ENCODE measurements around the gene LRRC7. TPM values are rescaled to one million over a fixed set of nuclear protein-coding genes. Genes with fewer than 3 reads are reported as not detected.

Gene LRRC7
- total RNA-seq, 4 donors from 2014 or later, result 0.07 to 1.9 (median 0.62) TPM

DNA sequence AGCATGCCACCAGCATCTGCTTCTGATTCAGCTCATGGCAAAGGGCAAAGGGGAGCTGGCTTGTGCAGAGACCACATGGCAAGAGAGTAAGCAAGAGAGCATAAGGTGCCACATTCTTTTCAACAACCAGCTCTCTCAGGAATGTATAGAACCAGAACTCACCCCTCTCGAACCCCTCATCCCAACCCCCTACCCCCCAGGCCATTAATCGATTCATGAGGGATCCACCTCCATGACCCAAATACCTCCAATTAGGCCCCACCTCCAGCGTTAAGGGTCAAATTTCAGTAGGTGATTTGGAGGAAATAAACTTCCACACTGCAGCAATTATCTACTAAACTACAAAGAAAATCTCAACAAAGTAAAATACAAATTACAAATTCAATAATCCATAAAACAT lies 32.2 kb upstream of the LRRC7 start:
- Histone ChIP-seq H3K36me3 (no peaks in the 10 kb centered on the region), H3K27ac (no peak overlapping the region), H3K4me3 (no peak overlapping the region), H3K9me3 (no peaks in the 10 kb centered on the region), H3K4me1 (no peaks in the 10 kb centered on the region), H3K27me3 (no peaks in the 10 kb centered on the region)
- no peak for TF ChIP-seq EP300 (IDR thresholded peaks at IDR 0.05)
- TF ChIP-seq POLR2AphosphoS5 (IDR thresholded peaks at IDR 0.05), result no peak
- no peak for TF ChIP-seq POLR2A (IDR thresholded peaks at IDR 0.05)
- TF ChIP-seq, protein P1, sequence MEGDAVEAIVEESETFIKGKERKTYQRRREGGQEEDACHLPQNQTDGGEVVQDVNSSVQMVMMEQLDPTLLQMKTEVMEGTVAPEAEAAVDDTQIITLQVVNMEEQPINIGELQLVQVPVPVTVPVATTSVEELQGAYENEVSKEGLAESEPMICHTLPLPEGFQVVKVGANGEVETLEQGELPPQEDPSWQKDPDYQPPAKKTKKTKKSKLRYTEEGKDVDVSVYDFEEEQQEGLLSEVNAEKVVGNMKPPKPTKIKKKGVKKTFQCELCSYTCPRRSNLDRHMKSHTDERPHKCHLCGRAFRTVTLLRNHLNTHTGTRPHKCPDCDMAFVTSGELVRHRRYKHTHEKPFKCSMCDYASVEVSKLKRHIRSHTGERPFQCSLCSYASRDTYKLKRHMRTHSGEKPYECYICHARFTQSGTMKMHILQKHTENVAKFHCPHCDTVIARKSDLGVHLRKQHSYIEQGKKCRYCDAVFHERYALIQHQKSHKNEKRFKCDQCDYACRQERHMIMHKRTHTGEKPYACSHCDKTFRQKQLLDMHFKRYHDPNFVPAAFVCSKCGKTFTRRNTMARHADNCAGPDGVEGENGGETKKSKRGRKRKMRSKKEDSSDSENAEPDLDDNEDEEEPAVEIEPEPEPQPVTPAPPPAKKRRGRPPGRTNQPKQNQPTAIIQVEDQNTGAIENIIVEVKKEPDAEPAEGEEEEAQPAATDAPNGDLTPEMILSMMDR (IDR thresholded peaks at IDR 0.05), result no peak
- no peak for ATAC-seq
- 24 to 79% methylated on average over 2 of the region's 3 CpGs for WGBS, 2 donors (ENCODE audit: low coverage in 1 of 2)

DNA sequence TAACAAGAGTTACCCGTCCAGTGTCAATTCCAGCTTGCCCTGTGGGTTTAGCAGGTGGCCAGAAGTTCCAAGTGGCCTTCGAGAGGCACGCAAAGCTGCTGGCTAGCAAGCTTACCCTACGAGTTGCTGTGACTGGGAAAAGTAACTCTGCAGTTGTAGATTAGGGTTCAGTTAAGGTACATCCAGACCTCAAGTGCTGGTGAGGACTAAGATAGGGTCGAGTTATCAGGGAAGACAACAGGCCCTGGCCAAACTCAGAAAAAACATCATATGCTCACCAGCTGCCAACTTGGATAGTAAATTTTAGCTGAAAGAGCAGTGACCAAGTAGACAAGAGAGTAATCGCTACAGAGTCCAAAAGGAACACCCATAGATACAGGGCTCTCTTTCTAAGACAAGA lies 27.7 kb upstream of the LRRC7 start:
- no peak for ATAC-seq
- no peaks in the 10 kb centered on the region for H3K36me3 ChIP-seq
- H3K9me3 ChIP-seq, result no peaks in the 10 kb centered on the region
- H3K27ac ChIP-seq, result no peak overlapping the region
- TF ChIP-seq, protein P1 (IDR thresholded peaks at IDR 0.05), result no peak
- TF ChIP-seq POLR2AphosphoS5 (IDR thresholded peaks at IDR 0.05) (no peak), POLR2A (IDR thresholded peaks at IDR 0.05) (no peak), EP300 (IDR thresholded peaks at IDR 0.05) (no peak)
- H3K4me1 ChIP-seq, result no peaks in the 10 kb centered on the region
- H3K27me3 ChIP-seq, result no peaks in the 10 kb centered on the region
- H3K4me3 ChIP-seq, result no peak overlapping the region
- 86 to 91% methylated on average over 2 to 6 of the region's 6 CpGs for WGBS, 2 donors (ENCODE audit: low coverage in 1 of 2)

DNA sequence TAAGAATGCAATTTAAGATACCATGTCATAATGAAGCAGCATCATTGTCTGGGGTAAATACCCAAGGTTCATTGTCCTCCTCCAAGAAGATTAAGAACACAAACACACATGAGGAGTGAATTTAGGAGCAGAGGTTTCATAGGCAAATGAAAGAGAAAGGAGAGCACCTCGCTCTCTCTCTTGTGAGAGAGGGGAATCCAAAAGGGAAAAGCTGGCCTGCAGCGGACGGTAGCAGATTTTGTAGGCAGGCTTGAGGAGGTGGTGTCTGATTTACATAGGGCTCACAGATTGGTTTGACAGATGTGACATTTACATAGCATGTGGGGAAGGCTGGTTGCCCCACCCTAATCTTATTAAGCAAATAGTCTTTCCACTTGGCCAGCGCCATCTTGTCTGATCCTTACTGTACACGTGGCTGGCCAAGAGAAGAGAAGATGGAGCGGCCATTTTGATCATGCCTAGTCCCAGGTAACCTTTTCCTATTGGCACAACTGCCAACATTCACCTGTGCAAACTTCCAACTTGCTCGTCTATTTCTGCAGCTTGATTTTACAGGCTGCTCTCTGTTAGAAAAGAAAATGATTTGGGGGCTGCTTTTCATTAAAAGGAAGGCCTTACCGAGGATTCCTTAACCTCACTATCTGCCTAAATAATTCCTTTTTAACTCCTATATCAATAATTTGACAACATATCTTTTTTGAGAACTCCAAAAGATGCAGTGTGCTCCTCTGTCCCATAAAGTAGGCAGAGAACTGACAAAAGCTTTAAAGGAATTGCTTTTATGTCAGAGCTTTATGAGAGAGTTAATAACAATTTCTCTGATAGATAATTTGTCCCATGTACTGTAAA lies 16.0 kb upstream of the LRRC7 start:
- no peak for TF ChIP-seq POLR2AphosphoS5 (IDR thresholded peaks at IDR 0.05)
- TF ChIP-seq, protein P1 (IDR thresholded peaks at IDR 0.05), result no peak
- no peak for ATAC-seq
- Histone ChIP-seq H3K27ac (no peak overlapping the region), H3K36me3 (no peaks in the 10 kb centered on the region), H3K4me1 (no peaks in the 10 kb centered on the region), H3K4me3 (no peak overlapping the region), H3K9me3 (no peaks in the 10 kb centered on the region), H3K27me3 (no peaks in the 10 kb centered on the region)
- WGBS, 2 donors (ENCODE audit: low coverage in 1 of 2), result 92 to 93% methylated on average over 6 to 7 of the region's 8 CpGs

DNA sequence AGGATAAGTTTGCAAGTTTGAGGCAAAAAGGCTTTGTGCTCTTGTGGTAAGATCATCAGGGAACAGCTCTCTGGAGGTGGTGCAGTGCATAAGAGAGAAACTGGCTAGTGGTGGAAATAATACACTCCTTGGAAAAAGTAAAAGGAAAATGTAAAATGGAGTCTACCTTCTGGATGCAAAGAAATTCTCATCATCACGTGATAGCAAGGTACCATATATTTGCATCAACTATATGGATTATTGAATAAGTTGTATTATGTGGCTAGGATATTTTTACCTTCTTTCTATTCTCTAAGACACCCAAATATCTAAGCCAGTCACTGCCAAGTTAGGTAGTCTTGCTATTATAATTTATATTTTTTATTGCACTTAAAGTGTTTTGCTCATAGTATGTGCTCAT lies 14.0 kb upstream of the LRRC7 start:
- Histone ChIP-seq H3K36me3 (no peaks in the 10 kb centered on the region), H3K9me3 (peaks cover 0 to 6% (median 0%) of the 10 kb centered on the region in 3 donors), H3K4me3 (no peak overlapping the region), H3K27ac (no peak overlapping the region), H3K4me1 (no peaks in the 10 kb centered on the region), H3K27me3 (no peaks in the 10 kb centered on the region)
- no peak for TF ChIP-seq POLR2A (IDR thresholded peaks at IDR 0.05)
- TF ChIP-seq POLR2AphosphoS5 (IDR thresholded peaks at IDR 0.05), result no peak
- TF ChIP-seq, protein P1 (IDR thresholded peaks at IDR 0.05), result no peak
- no peak for TF ChIP-seq EP300 (IDR thresholded peaks at IDR 0.05)
- 77 to 82% methylated on average over 1 of the region's 1 CpG for WGBS, 2 donors (ENCODE audit: low coverage in 1 of 2)
- no peak for ATAC-seq

Data from gastroesophageal sphincter (tissue), 4 donors.